ENCODE data around the gene CD55. TPM values are rescaled to one million over a fixed set of nuclear protein-coding genes. Genes with fewer than 3 reads are reported as not detected.

The CD55 gene
- total RNA-seq, 1 donor, result 9.0 TPM

DNA sequence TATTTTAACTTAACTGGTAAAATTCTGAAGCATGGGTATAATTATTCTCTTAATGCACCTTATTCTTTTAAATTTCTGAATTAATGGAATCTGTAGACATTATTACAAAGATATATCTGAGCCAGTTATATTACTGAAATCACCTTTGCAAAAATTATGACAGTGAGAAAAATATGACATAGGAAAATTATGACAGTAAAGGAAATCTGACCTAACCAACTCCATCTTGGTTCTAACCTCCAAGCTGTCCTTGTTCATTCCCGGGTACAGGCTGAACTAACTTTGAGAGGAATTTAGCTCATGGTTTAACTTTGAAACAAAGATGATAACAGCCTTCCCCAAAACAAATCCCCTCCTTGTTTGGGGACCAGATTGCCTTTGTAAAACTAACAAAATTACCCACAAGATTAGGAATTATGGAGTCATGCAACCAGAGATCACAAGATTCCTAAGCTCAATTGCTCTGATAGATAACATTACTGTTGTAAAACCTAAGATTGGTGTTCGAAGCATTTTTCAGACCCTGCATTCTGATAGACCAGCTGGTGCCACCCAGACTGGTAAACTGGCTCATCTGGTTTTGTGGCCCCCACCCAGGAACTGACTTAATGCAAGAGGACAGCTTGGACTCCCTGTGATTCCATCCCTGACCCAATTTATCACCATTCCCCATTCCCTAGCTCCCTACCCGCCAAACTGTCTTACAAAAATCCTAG lies 9.4 kb upstream of the CD55 start:
- Histone ChIP-seq H3K27ac (ENCODE audit: low read depth, low read length) (no peak overlapping the region), H3K36me3 (ENCODE audit: insufficient read depth, low read length) (no peaks in the 10 kb centered on the region), H3K4me1 (ENCODE audit: insufficient read depth, low read length) (peaks cover 6% of the 10 kb centered on the region), H3K27me3 (ENCODE audit: insufficient read depth, low read length) (peaks cover 3% of the 10 kb centered on the region), H3K4me2 (ENCODE audit: insufficient read depth, low read length) (no peak overlapping the region), H3K9me3 (ENCODE audit: low read depth, low read length) (no peaks in the 10 kb centered on the region), H2AFZ (ENCODE audit: low read length) (no peak overlapping the region), H3K4me3 (ENCODE audit: insufficient read depth, low read length) (no peak overlapping the region), H4K20me1 (ENCODE audit: insufficient read depth, low read length) (no peaks in the 10 kb centered on the region), H3K79me2 (ENCODE audit: insufficient read depth, low read length) (no peaks in the 10 kb centered on the region)
- no peak for DNase-seq (ENCODE audit: insufficient read length, low spot score, missing footprints)
- TF ChIP-seq, protein P1, sequence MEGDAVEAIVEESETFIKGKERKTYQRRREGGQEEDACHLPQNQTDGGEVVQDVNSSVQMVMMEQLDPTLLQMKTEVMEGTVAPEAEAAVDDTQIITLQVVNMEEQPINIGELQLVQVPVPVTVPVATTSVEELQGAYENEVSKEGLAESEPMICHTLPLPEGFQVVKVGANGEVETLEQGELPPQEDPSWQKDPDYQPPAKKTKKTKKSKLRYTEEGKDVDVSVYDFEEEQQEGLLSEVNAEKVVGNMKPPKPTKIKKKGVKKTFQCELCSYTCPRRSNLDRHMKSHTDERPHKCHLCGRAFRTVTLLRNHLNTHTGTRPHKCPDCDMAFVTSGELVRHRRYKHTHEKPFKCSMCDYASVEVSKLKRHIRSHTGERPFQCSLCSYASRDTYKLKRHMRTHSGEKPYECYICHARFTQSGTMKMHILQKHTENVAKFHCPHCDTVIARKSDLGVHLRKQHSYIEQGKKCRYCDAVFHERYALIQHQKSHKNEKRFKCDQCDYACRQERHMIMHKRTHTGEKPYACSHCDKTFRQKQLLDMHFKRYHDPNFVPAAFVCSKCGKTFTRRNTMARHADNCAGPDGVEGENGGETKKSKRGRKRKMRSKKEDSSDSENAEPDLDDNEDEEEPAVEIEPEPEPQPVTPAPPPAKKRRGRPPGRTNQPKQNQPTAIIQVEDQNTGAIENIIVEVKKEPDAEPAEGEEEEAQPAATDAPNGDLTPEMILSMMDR (IDR thresholded peaks at IDR 0.05; ENCODE audit: extremely low read depth, low read depth, low read length), result no peak

DNA sequence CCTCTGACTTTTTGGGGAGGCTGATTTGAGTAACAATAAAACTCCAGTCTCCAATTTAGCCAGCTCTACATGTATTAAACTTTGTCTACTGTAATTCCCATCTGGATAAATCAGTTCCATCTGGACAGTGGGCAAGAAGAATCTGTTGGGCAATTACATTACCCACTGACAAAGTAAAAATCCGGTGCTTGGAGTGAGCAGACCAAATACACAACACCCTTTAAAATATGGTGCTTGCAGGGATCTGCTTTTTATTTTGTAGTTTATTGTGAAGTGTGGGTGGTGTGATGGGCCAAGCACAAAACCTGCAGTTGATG lies 8.9 kb upstream of the CD55 start:
- no peak overlapping the region for H2AFZ ChIP-seq (ENCODE audit: low read length)
- H3K4me1 ChIP-seq (ENCODE audit: insufficient read depth, low read length), result peaks cover 6% of the 10 kb centered on the region
- H3K36me3 ChIP-seq (ENCODE audit: insufficient read depth, low read length), result no peaks in the 10 kb centered on the region
- no peak overlapping the region for H3K4me2 ChIP-seq (ENCODE audit: insufficient read depth, low read length)
- no peak overlapping the region for H3K4me3 ChIP-seq (ENCODE audit: insufficient read depth, low read length)
- peaks cover 3% of the 10 kb centered on the region for H3K27me3 ChIP-seq (ENCODE audit: insufficient read depth, low read length)
- H3K9me3 ChIP-seq (ENCODE audit: low read depth, low read length), result no peaks in the 10 kb centered on the region
- no peaks in the 10 kb centered on the region for H3K79me2 ChIP-seq (ENCODE audit: insufficient read depth, low read length)
- DNase-seq (ENCODE audit: insufficient read length, low spot score, missing footprints), result no peak
- H3K27ac ChIP-seq (ENCODE audit: low read depth, low read length), result no peak overlapping the region
- TF ChIP-seq, protein P1 (IDR thresholded peaks at IDR 0.05; ENCODE audit: extremely low read depth, low read depth, low read length), result no peak
- H4K20me1 ChIP-seq (ENCODE audit: insufficient read depth, low read length), result no peaks in the 10 kb centered on the region

DNA sequence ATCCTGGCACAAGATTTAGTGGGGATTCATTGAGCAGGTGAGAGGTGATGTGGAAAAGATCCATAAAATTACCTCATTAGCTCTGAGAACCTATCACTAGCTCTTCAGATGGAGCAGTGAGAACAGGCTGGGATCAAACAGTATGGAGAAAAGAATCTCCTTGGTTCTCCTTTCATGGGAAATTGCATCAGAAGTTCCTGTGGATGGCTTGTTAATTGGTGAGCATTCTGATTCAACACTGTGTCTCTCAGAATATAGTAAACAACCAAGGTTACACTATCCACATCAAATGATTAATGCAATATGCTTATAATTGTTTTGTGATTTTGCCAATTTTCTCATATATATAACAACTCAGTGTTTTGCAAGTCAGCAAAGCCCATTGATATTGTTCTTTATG lies 8.3 kb upstream of the CD55 start:
- DNase-seq (ENCODE audit: insufficient read length, low spot score, missing footprints), result no peak
- no peaks in the 10 kb centered on the region for H4K20me1 ChIP-seq (ENCODE audit: insufficient read depth, low read length)
- no peaks in the 10 kb centered on the region for H3K9me3 ChIP-seq (ENCODE audit: low read depth, low read length)
- no peak overlapping the region for H2AFZ ChIP-seq (ENCODE audit: low read length)
- H3K27ac ChIP-seq (ENCODE audit: low read depth, low read length), result no peak overlapping the region
- H3K4me2 ChIP-seq (ENCODE audit: insufficient read depth, low read length), result no peak overlapping the region
- no peak overlapping the region for H3K4me3 ChIP-seq (ENCODE audit: insufficient read depth, low read length)
- H3K79me2 ChIP-seq (ENCODE audit: insufficient read depth, low read length), result no peaks in the 10 kb centered on the region
- H3K4me1 ChIP-seq (ENCODE audit: insufficient read depth, low read length), result peaks cover 6% of the 10 kb centered on the region
- peaks cover 3% of the 10 kb centered on the region for H3K27me3 ChIP-seq (ENCODE audit: insufficient read depth, low read length)
- H3K36me3 ChIP-seq (ENCODE audit: insufficient read depth, low read length), result no peaks in the 10 kb centered on the region
- TF ChIP-seq, protein P1 (IDR thresholded peaks at IDR 0.05; ENCODE audit: extremely low read depth, low read depth, low read length), result no peak

DNA sequence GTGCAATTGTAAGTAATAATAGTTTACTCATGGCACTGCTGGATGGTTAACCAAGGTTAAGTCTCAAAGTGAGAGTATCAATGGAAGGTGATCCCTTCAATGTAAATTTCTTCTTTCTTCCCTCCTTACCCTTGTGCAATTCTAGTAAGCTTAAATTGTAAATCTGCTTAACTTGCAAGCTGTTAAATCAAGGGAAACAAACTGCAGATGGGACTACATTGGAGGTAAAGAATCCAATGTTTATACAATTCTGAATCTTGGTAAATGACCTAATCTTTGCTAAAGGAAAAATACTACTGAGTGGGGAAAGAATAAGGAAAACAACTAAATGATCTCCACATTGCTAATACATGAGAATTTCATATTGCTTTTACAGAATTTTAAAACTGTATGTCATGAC lies 6.7 kb upstream of the CD55 start:
- Histone ChIP-seq H4K20me1 (ENCODE audit: insufficient read depth, low read length) (no peaks in the 10 kb centered on the region), H2AFZ (ENCODE audit: low read length) (no peak overlapping the region), H3K27ac (ENCODE audit: low read depth, low read length) (no peak overlapping the region), H3K4me1 (ENCODE audit: insufficient read depth, low read length) (peaks cover 3% of the 10 kb centered on the region), H3K36me3 (ENCODE audit: insufficient read depth, low read length) (no peaks in the 10 kb centered on the region), H3K27me3 (ENCODE audit: insufficient read depth, low read length) (peaks cover 3% of the 10 kb centered on the region), H3K4me3 (ENCODE audit: insufficient read depth, low read length) (no peak overlapping the region), H3K4me2 (ENCODE audit: insufficient read depth, low read length) (no peak overlapping the region), H3K79me2 (ENCODE audit: insufficient read depth, low read length) (no peaks in the 10 kb centered on the region), H3K9me3 (ENCODE audit: low read depth, low read length) (no peaks in the 10 kb centered on the region)
- TF ChIP-seq, protein P1 (IDR thresholded peaks at IDR 0.05; ENCODE audit: extremely low read depth, low read depth, low read length), result no peak
- DNase-seq (ENCODE audit: insufficient read length, low spot score, missing footprints), result no peak

Measured in osteoblast (primary cell).